Uterus (tissue), 2 donors: ENCODE results near the gene PLAGL1.

Experiments
- POLR2A ChIP-seq, 2 donors: fragments of 450-650 bp; IDR thresholded peaks; one replicate each; pipeline ENCODE4 v1.6.1; 2016; ENCODE audit warnings: antibody characterized with exemption in 2 of 2, mild to moderate bottlenecking in 1 of 2, moderate library complexity in 1 of 2
- TF ChIP-seq, protein P1 (sequence below), 4 experiments: fragments of 200-600 bp in 2 of 4; fragments of 450-650 bp in 2 of 4; sonication (generic) in 2 of 4; IDR thresholded peaks; one replicate each; pipeline ENCODE4 v1.5.1; 2016 to 2019; ENCODE audit warnings: antibody characterized with exemption in 4 of 4, mild to moderate bottlenecking in 2 of 4, moderate library complexity in 1 of 4

DNA sequence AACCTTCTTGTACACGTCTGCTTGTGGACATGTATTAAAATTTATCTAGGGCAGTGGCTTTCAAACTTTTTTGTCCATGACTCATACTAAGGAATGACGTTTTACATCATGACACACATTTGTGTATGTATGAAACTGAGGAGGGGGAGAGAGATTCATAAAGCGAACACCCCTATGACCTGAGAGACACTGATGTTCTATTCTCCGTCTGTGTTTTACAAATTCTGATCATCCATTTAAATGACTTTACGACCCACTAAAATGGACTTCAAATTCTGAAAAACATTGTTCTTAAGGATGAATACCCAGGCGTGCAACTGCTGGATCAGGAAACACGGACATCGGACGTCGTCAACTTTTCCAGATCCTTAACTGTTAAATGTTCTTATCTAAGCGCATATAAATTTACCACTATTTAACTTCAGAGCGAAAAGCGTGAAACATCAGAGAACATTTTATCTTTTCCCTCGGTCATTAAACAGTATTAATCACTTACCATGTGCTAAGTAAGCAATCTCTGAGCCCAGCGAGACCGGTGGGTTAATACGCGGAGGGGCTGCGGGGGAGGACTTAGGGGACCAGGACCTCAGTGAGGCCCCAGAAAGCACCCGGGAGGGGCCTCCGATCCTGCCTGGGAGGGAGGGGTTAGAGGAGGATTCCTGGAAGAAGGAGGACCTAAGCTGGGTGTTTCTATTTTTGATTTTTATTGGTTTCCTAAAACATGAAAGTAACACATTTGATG lies 1.2 kb downstream of the PLAGL1 start:
- TF ChIP-seq, protein P1, sequence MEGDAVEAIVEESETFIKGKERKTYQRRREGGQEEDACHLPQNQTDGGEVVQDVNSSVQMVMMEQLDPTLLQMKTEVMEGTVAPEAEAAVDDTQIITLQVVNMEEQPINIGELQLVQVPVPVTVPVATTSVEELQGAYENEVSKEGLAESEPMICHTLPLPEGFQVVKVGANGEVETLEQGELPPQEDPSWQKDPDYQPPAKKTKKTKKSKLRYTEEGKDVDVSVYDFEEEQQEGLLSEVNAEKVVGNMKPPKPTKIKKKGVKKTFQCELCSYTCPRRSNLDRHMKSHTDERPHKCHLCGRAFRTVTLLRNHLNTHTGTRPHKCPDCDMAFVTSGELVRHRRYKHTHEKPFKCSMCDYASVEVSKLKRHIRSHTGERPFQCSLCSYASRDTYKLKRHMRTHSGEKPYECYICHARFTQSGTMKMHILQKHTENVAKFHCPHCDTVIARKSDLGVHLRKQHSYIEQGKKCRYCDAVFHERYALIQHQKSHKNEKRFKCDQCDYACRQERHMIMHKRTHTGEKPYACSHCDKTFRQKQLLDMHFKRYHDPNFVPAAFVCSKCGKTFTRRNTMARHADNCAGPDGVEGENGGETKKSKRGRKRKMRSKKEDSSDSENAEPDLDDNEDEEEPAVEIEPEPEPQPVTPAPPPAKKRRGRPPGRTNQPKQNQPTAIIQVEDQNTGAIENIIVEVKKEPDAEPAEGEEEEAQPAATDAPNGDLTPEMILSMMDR (IDR thresholded peaks at IDR 0.05) = no peak
- no peak for TF ChIP-seq POLR2A (IDR thresholded peaks at IDR 0.05)
